GM19463 (cell line): ENCODE data around the gene BMPER.

ENCODE experiments used
- ATAC-seq: cut with Tn5 transposase; IDR thresholded peaks from one replicate; pipeline ENCODE4 v1.9.1; 2021; ENCODE audit warnings: mild to moderate bottlenecking, moderate library complexity; ENCODE audit not compliant: unreplicated experiment

BMPER gene

GRCh38 chr7:34016876-34017275, 111.5 kb downstream of the BMPER start:
- ATAC-seq: no peak

DNA sequence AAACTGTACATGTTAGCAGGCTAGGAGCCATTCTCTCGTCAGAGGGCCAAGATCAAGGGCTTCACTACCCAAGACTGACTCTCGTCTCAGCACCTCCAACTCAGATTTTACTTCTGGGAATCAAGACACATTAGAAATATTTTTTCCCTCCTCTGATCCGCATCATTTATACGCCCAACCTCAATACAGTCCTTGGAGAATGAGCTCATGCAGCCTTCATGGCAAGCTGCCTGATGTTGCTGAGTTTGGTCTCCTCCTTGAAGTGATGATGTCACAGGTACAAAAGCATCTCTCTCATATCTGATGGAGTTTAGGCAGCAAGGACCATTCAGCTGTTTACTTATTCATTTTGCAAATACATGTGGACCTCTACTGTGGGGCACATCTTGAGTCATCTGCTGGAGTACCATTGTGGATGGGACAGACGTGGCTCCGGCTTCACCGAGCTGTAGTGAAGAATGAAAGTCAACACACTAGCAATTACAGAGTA, 114.0 kb downstream of the BMPER start:
- ATAC-seq: no peak

DNA sequence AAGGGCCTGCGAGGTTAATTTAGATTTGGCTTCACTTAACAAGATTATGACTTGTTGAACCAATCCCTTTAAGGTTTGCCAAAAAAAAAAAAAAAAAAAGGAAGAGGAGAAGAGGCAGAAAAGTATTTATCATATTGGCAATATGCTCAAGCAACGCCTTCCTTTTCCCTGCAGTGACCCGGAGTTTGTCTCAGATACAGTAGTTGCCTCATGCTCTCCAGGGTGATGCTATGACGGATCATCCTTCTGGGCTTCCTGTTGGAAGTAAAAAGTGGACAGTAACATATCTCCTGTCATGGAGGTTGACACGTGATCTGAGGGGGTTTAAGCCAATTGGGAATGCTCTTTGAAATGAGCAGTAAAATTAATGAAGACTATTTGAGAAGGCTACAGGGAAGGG, 117.3 kb downstream of the BMPER start:
- no peak for ATAC-seq

DNA sequence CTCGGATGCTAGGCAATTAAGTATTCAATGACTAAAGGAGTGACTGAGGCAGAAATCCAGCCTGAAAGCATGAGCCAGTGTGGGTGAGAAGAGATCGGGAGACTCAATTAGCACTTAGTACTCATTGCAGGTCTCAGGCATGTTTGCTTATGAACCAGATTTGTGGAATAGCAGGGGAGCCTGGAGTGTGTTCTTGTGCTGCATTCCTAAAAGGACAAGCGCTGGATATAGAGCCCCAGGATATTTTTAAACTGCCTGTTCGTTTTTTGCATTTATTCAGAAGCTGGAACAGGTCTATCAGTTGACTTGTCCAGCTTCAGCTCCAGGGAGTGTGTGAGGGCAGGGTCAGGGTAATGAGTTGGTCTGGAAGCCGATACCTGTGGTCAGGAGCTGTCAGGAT, 120.3 kb downstream of the BMPER start:
- ATAC-seq: no peak

DNA sequence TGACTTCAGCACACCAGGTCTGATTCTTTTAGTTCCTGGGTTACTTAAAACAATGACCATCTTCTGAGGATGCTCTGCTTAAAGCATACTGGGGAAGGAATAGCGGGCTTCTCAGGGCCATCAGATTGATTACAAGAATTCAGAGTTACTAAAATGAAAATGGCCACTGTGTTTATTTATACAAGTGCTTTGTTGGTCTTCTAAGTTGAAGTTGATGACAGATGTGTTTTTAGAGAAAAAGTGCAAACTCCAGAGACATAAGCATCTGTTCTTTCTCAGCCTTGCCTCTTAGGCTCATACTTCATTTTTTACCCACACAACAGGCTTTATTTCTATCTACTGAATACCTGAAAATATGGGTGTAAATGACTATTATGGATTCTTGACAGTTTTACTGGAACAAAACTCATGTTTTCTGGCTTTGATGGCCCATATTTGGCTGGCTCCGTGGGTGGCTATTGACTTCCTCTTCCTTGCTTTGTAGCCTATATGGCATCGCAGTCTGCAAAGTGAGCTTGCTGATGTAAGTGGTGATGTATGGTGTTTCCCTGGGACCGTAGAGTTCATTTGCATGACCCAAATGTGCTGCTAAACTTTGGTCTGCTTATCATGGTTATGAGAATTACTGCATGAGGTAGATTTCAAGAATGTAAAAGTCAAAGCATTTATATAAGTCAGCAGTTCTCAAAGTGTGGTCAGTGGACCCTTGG, 121.3 kb downstream of the BMPER start:
- ATAC-seq: no peak

GRCh38 chr7:34031156-34031555, 125.8 kb downstream of the BMPER start:
- no peak for ATAC-seq

DNA sequence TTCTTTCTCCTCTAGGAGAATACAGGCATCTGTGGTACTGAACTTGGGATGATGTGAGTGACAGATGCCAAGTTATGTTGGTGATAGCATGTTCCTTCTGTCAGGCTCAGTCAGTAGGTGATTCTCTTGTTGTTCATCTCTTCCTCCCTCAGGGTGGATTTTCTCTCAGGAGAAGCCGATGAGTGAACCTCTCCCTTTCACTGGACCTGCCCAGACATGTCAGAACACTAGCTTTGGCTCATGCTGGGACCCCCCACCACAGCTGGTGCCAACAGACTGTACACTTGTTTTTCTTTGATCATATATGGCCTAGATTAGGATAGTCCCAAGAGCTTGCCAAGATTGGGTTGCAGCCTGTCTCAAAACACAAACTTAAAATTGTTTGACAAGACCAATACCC, 129.4 kb downstream of the BMPER start:
- no peak for ATAC-seq

GRCh38 chr7:34036051-34036920, 130.9 kb downstream of the BMPER start:
- ATAC-seq: no peak

DNA sequence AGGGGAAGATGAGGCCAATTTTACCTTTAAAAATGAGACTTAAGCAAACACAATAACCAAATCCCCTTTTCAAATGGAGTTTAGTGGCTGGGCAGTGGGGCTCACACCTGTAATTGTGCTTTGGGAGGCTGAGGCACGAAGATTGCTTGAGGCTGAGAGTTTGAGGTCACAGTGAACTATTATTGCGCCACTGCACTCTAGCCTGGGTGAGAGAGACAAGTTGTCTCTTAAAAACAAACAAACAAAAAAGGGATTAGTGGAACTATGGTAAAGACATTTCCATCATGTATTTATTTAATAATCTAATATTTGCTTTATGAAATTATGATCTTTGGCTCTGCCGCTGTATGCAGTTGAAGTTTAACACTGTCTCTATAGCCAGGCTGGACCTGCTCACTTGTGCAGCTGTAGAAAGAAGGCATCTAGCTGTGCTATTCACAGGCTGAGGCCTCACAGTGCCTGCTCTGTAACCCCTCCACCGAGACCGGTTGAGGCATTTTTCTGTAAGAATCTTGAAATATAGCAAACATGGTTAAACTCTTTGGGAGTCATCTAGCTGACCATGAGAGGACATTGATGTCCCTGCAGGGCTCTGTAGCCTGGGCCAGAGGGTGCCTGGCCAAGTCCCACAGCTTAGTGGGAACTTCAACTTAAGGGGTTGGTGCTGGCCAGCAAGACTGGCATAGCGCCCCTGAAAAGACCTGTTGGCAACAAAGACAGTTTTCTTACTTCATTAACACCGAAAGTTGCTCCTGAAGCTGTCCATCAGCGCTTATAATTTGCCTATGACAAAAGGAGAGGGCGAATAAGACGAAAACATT, 131.8 kb downstream of the BMPER start:
- no peak for ATAC-seq

DNA sequence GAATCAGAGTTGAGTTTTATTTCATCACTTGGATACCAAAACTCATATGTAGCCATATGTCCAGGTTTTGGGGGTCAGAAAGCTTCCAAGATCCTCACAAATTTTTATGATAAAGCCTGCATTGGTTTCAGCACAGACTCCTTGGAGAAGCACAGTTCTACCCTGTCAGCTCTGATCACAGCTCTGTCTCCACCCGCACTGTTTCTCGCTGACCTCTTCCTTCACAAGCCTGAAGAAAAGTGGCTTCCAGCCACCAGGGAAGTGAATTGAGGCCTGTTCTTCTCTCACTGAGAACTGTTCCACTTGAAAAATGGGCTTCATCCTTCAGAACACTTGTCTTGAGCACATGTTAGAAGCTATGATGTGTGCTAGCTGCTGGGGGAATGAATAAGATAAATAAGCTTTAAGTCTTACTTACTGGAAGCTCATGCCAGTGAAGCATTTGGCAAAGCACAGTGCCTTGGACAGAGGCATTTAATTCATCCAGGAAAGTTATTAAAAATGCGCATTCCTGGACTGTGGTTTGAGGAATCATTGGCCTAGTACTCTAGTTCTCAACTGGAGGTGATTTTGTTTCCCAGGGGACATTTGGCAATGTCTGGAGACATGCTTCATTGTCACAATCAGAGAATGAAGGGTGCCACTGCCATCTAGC, 133.6 kb downstream of the BMPER start:
- no peak for ATAC-seq

DNA sequence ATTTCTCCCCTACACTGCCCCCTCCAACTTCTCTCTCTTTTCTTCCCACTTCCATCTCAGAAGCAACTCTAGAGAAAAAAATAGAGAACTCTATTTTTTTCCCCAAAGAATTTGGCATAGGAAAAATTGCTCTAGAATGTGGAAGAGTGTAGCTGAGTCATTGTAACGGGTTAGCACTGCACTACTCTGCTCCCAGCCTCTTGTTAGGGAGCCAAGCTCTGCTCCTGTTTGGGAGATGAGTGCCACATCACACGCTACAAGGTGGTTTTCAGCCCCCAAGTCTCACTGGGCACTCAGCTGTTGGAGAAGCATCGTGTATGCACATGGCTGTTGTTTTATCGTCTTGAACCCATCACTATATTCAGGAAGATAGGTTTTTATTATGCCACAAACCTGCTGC, 136.4 kb downstream of the BMPER start:
- ATAC-seq: no peak

GRCh38 chr7:34042406-34042805, 137.1 kb downstream of the BMPER start:
- no peak for ATAC-seq

- no peak for ATAC-seq
These were observed 138.3 kb downstream of the BMPER start for GRCh38 chr7:34043461-34044305.

GRCh38 chr7:34044306-34044643, 138.9 kb downstream of the BMPER start:
- ATAC-seq: no peak

- ATAC-seq: no peak
These were observed 139.5 kb downstream of the BMPER start for GRCh38 chr7:34044734-34045353.

DNA sequence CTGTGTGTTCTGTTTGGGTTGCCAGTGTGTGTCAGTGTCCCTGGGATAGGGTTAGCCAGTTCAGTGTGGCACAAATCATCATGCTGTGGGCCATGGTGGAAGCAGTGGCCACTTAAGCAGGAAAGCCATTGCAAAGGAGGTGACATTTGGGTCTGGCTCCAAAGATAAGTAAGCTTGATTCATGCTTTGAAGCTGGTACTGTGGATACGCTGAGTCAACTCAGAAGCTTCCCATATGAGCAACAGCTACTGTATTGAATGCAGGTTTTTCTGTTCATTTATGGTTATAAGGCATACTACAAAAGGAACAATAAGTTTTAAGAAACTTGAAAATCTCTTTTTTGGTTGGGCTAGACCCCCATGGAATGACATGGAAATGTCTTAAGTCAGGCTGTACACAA, 143.1 kb downstream of the BMPER start:
- ATAC-seq: no peak

GRCh38 chr7:34054075-34054474, 148.7 kb downstream of the BMPER start:
- ATAC-seq: no peak

GRCh38 chr7:34057136-34057535, 151.8 kb downstream of the BMPER start:
- ATAC-seq: no peak

DNA sequence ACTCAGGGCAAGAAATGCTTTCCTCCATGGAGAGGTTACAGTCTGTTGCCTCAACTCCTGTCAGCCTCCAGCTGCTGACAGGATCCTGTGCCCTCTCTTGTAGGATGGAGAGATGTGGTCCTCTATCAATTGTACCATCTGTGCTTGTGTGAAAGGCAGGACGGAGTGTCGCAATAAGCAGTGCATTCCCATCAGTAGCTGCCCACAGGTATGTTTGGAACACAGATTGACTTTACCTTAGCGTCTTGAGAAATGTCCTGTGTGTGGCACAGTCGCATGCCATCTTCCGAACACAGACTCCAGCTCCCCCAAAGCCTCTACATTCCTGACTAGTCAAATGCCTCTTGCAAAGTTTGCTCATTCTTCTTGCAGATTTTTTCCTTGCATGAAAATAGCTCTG, 152.6 kb downstream of the BMPER start:
- ATAC-seq: no peak

DNA sequence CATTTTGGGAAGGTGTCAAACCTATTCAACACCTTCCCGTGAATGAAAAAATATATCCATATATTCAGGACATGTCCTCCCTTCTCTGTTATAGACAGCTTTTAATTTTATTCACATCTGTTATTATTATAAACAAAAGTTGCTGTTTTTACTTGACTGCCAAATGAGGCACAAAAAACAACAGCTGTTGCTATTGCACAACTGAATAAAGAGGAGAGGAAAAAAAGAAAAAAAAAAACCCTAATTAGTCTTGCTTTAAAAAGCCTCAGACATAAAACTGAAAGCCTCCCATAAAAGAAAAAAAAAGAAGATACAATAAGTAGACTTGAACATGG, 153.4 kb downstream of the BMPER start:
- no peak for ATAC-seq
